OCI-LY7 (cell line): ENCODE measurements around the gene RNU6-7. TPM values are rescaled to one million over a fixed set of nuclear protein-coding genes. Genes with fewer than 3 reads are reported as not detected.

Source experiments
- BruUV-seq: library from RNA; stranded (reverse); fragments of 400-500 nt; replicated peaks from 2 replicates; lab custom pipeline; 2021; lab: Mats Ljungman, UMichigan
- CTCF ChIA-PET: fragments of 300-600 bp; sonication (Branson Sonifier 250); formaldehyde crosslinking; loops from one replicate; lab custom pipeline; 2022; ENCODE audit warnings: antibody characterized with exemption; ENCODE audit not compliant: unreplicated experiment; lab: Charles Lee
- POLR2A ChIA-PET: fragments of 300-600 bp; sonication (Branson Sonifier 250); formaldehyde crosslinking; loops from one replicate; lab custom pipeline; 2022; ENCODE audit warnings: antibody characterized with exemption; lab: Charles Lee
- DNase-seq: peaks from one replicate; pipeline ENCODE4 v3.0.0-alpha.2; 2015; ENCODE audit warnings: low spot score
- H2AFZ ChIP-seq: fragments of 200-600 bp; sonication (generic), shearing (Covaris generic); 2 replicates; pipeline ENCODE4 v1.6.1; 2014; ENCODE audit warnings: mild to moderate bottlenecking, antibody characterized with exemption, low read length, moderate library complexity
- H3K27ac ChIP-seq: fragments of 200-600 bp; sonication (generic); 2 replicates; pipeline ENCODE4 v1.5.1; 2014; ENCODE audit warnings: mixed run types, low read depth, mild to moderate bottlenecking, moderate library complexity, low read length, inconsistent platforms; ENCODE audit not compliant: poor library complexity, severe bottlenecking
- H3K36me3 ChIP-seq: fragments of 200-600 bp; sonication (generic); 2 replicates; pipeline ENCODE4 v1.6.1; 2014; ENCODE audit warnings: mild to moderate bottlenecking, antibody characterized with exemption, low read length, moderate library complexity, mixed read lengths; ENCODE audit not compliant: insufficient read depth
- H3K4me1 ChIP-seq: fragments of 200-600 bp; sonication (generic); 2 replicates; pipeline ENCODE4 v1.5.1; 2014; ENCODE audit warnings: mild to moderate bottlenecking, low read length; ENCODE audit not compliant: insufficient read depth, poor library complexity, severe bottlenecking
- H3K4me2 ChIP-seq: fragments of 200-600 bp; sonication (generic); 2 replicates; pipeline ENCODE4 v1.6.1; 2014; ENCODE audit warnings: mild to moderate bottlenecking, low read length
- H3K4me3 ChIP-seq: fragments of 200-600 bp; sonication (generic); 2 replicates; pipeline ENCODE4 v1.5.1; 2014; ENCODE audit warnings: mild to moderate bottlenecking, low read depth, low read length; ENCODE audit not compliant: poor library complexity, severe bottlenecking
- H3K79me2 ChIP-seq: fragments of 200-600 bp; sonication (generic); 2 replicates; pipeline ENCODE4 v1.6.1; 2016; ENCODE audit warnings: low read depth, mild to moderate bottlenecking, low read length, moderate library complexity, mixed read lengths; ENCODE audit not compliant: insufficient read depth
- H3K9me2 ChIP-seq: fragments of 200-600 bp; sonication (generic); 2 replicates; pipeline ENCODE4 v1.6.1; 2016; ENCODE audit warnings: mild to moderate bottlenecking, low read length, mixed read lengths; ENCODE audit not compliant: insufficient read depth
- H3K9me3 ChIP-seq: fragments of 200-600 bp; sonication (generic); 2 replicates; pipeline ENCODE4 v1.6.1; 2014; ENCODE audit warnings: mild to moderate bottlenecking, mixed run types, low read length, mixed read lengths
- H4K20me1 ChIP-seq: fragments of 200-600 bp; sonication (generic); 2 replicates; pipeline ENCODE4 v1.6.1; 2014; ENCODE audit warnings: mild to moderate bottlenecking, antibody characterized with exemption, low read length, moderate library complexity, mixed read lengths; ENCODE audit not compliant: insufficient read depth
- EZH2phosphoT487 ChIP-seq: fragments of 200-600 bp; sonication (generic); IDR thresholded peaks from 2 replicates; pipeline ENCODE4 v1.6.1; 2018; ENCODE audit warnings: low read depth, borderline replicate concordance, mild to moderate bottlenecking, mixed run types, antibody characterized with exemption, low read length, moderate library complexity, mixed read lengths
- intact Hi-C: fragments of 100-400 bp; cut with micrococcal nuclease; formaldehyde crosslinking; loops from one replicate; pipeline ENCODE4 v1.10.0; 2022; ENCODE audit not compliant: unreplicated experiment
- total RNA-seq, 2 experiments: library from RNA; depleted of rRNA in 1 of 2; stranded (reverse); fragments of >200 nt in 1 of 2; shearing (Covaris generic) in 1 of 2; gene quantifications; 2 replicates each; pipeline ENCODE4 v1.2.3, GENCODE V29; 2014 to 2022
- TF ChIP-seq, protein P1 (sequence below): fragments of 200-600 bp; sonication (generic); conservative IDR thresholded peaks from 2 replicates; pipeline ENCODE4 v1.5.1; 2014; ENCODE audit warnings: mild to moderate bottlenecking, antibody characterized with exemption, low read length, moderate library complexity, mixed read lengths

Gene RNU6-7
- total RNA-seq, 2 experiments from 2014 or later = not detected

- Histone ChIP-seq H3K79me2 (no peaks in the 10 kb centered on the region), H3K9me2 (no peaks in the 10 kb centered on the region), H3K4me3 (no peak overlapping the region), H3K4me1 (peaks cover 30% of the 10 kb centered on the region), H3K27ac (no peak overlapping the region), H3K9me3 (no peaks in the 10 kb centered on the region), H3K4me2 (0 out of 2 replicates have a peak overlapping the region, but pooled peaks have one; percentile 10), H2AFZ (no peak overlapping the region), H3K36me3 (no peaks in the 10 kb centered on the region), H4K20me1 (no peaks in the 10 kb centered on the region)
- intact Hi-C loops = loop anchor here (10.0 kb wide), 1 partner anchor 1581 kb away; the partner anchor contains the start of gene SCFD1
- no TSS peak for BruUV-seq
- TF ChIP-seq, protein P1, sequence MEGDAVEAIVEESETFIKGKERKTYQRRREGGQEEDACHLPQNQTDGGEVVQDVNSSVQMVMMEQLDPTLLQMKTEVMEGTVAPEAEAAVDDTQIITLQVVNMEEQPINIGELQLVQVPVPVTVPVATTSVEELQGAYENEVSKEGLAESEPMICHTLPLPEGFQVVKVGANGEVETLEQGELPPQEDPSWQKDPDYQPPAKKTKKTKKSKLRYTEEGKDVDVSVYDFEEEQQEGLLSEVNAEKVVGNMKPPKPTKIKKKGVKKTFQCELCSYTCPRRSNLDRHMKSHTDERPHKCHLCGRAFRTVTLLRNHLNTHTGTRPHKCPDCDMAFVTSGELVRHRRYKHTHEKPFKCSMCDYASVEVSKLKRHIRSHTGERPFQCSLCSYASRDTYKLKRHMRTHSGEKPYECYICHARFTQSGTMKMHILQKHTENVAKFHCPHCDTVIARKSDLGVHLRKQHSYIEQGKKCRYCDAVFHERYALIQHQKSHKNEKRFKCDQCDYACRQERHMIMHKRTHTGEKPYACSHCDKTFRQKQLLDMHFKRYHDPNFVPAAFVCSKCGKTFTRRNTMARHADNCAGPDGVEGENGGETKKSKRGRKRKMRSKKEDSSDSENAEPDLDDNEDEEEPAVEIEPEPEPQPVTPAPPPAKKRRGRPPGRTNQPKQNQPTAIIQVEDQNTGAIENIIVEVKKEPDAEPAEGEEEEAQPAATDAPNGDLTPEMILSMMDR = no peak
- TF ChIP-seq EZH2phosphoT487 = no peak
- POLR2A ChIA-PET = no interaction called here
- no peak for DNase-seq
- CTCF ChIA-PET = no interaction called here
Measured at GRCh38 chr14:32205554-32205953, 3.7 kb downstream of the RNU6-7 start.

DNA sequence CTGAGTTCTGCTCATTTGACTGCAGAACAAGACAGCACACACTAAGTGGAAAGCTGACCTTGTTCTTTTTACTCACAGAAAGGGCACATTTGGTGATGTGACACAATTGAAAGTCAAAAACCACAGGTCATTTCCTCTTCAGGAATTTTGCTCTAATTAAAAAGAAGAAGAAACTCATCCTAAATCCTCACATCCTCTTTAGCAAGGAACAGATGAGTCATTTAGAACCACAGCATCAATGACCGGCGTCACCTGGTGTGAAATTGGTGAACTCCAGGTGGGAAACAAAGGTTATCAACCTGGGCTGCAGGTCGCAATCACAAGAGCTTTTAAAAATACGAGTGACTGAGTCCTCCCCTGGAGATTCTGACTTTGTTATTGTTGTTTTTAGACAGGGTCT, 4.1 kb downstream of the RNU6-7 start:
- H2AFZ ChIP-seq = no peak overlapping the region
- H4K20me1 ChIP-seq = no peaks in the 10 kb centered on the region
- CTCF ChIA-PET = no interaction called here
- H3K4me3 ChIP-seq = no peak overlapping the region
- peaks cover 27% of the 10 kb centered on the region for H3K4me1 ChIP-seq
- TF ChIP-seq EZH2phosphoT487 = no peak
- TF ChIP-seq, protein P1 = 0 out of 2 replicates have a peak, but pooled peaks have one; percentile 15
- intact Hi-C loops = loop anchor here (10.0 kb wide), 1 partner anchor 1581 kb away; the partner anchor contains the start of gene SCFD1
- BruUV-seq = no TSS peak
- POLR2A ChIA-PET = no interaction called here
- H3K9me3 ChIP-seq = no peaks in the 10 kb centered on the region
- H3K79me2 ChIP-seq = no peaks in the 10 kb centered on the region
- H3K27ac ChIP-seq = no peak overlapping the region
- no peak for DNase-seq
- no peaks in the 10 kb centered on the region for H3K36me3 ChIP-seq
- no peaks in the 10 kb centered on the region for H3K9me2 ChIP-seq
- peak overlapping the region; percentile 10; the same call in 1 of the 2 replicates for H3K4me2 ChIP-seq

- TF ChIP-seq EZH2phosphoT487 = no peak
- TF ChIP-seq, protein P1 = no peak
- intact Hi-C loops = loop anchor here (10.0 kb wide), 1 partner anchor 1582 kb away; the partner anchor contains the start of gene SCFD1
Measured at GRCh38 chr14:32206552-32206951, 4.7 kb downstream of the RNU6-7 start.

More at GRCh38 chr14:32206552-32206951, 4.7 kb downstream of the RNU6-7 start:
- Histone ChIP-seq H4K20me1 (no peaks in the 10 kb centered on the region), H3K4me1 (peaks cover 26% of the 10 kb centered on the region), H3K27ac (no peak overlapping the region), H3K4me2 (no peak overlapping the region), H3K9me2 (no peaks in the 10 kb centered on the region), H2AFZ (no peak overlapping the region), H3K9me3 (no peaks in the 10 kb centered on the region), H3K4me3 (no peak overlapping the region), H3K36me3 (no peaks in the 10 kb centered on the region), H3K79me2 (no peaks in the 10 kb centered on the region)
- CTCF ChIA-PET = no interaction called here
- no peak for DNase-seq
- no TSS peak for BruUV-seq
- POLR2A ChIA-PET = no interaction called here
